Left renal cortex interstitium (tissue), 4 donors: Measurements from ENCODE around the gene FEZ2. TPM values are rescaled to one million over a fixed set of nuclear protein-coding genes. Genes with fewer than 3 reads are reported as not detected.

Experiments
- DNase-seq, 4 donors: peaks; one replicate each; pipeline ENCODE4 v3.0.0-alpha.2; 2013; ENCODE audit warnings: low read depth in 4 of 4, low spot score in 2 of 4, missing footprints in 1 of 4
- polyA plus RNA-seq, 4 donors: library from polyadenylated mRNA; unstranded; fragments of 120-200 nt; gene quantifications; one replicate each; pipeline ENCODE4 v1.2.1, GENCODE V29; 2013; ENCODE audit not compliant: insufficient read length in 4 of 4

FEZ2 gene
- polyA plus RNA-seq, 4 donors, result 75.2 to 87.9 (median 79.4) TPM

- DNase-seq, result no peak
These were observed 8.7 kb downstream of the FEZ2 start for GRCh38 chr2:36589230-36589630.

GRCh38 chr2:36587556-36587955, 10.4 kb downstream of the FEZ2 start:
- no peak for DNase-seq

GRCh38 chr2:36587101-36587500, 10.9 kb downstream of the FEZ2 start:
- DNase-seq, result no peak

- DNase-seq, result no peak
These were observed 11.3 kb downstream of the FEZ2 start for GRCh38 chr2:36586672-36587071.

- DNase-seq, result no peak
These were observed 13.7 kb downstream of the FEZ2 start for GRCh38 chr2:36584148-36584794.

- no peak for DNase-seq
These were observed 15.0 kb downstream of the FEZ2 start for GRCh38 chr2:36582951-36583350.

GRCh38 chr2:36582538-36582937, 15.4 kb downstream of the FEZ2 start:
- no peak for DNase-seq

- no peak for DNase-seq
These were observed 18.7 kb downstream of the FEZ2 start for GRCh38 chr2:36579297-36579664.

- DNase-seq, result no peak
These were observed 19.3 kb downstream of the FEZ2 start for GRCh38 chr2:36578343-36579296.

GRCh38 chr2:36577884-36578283, 20.1 kb downstream of the FEZ2 start:
- no peak for DNase-seq

GRCh38 chr2:36574560-36574959, 23.4 kb downstream of the FEZ2 start:
- no peak for DNase-seq

GRCh38 chr2:36573165-36573564, 24.8 kb downstream of the FEZ2 start:
- DNase-seq, result no peak

GRCh38 chr2:36572719-36573059, 25.3 kb downstream of the FEZ2 start:
- no peak for DNase-seq

GRCh38 chr2:36572054-36572718, 25.8 kb downstream of the FEZ2 start:
- DNase-seq, result no peak

GRCh38 chr2:36570416-36570815, 27.6 kb downstream of the FEZ2 start:
- DNase-seq, result no peak

GRCh38 chr2:36569267-36569856, 28.6 kb downstream of the FEZ2 start:
- no peak for DNase-seq

- DNase-seq, result no peak
These were observed 29.3 kb downstream of the FEZ2 start for GRCh38 chr2:36568516-36569246.

- DNase-seq, result no peak
These were observed 30.1 kb downstream of the FEZ2 start for GRCh38 chr2:36567711-36568408.

- DNase-seq, result no peak
These were observed 31.1 kb downstream of the FEZ2 start for GRCh38 chr2:36566887-36567286.

GRCh38 chr2:36565712-36566111, 32.3 kb downstream of the FEZ2 start:
- DNase-seq, result no peak
